C4-2B (cell line): ENCODE data around the gene APAF1.

Experiments used
- ZFX ChIP-seq: fragments of 450-650 bp; IDR thresholded peaks from 2 replicates; pipeline ENCODE4 v1.6.1; 2017
- TF ChIP-seq, protein P1 (sequence below): fragments of 450-650 bp; conservative IDR thresholded peaks from 2 replicates; pipeline ENCODE4 v1.5.1; 2017; ENCODE audit warnings: mild to moderate bottlenecking

DNA sequence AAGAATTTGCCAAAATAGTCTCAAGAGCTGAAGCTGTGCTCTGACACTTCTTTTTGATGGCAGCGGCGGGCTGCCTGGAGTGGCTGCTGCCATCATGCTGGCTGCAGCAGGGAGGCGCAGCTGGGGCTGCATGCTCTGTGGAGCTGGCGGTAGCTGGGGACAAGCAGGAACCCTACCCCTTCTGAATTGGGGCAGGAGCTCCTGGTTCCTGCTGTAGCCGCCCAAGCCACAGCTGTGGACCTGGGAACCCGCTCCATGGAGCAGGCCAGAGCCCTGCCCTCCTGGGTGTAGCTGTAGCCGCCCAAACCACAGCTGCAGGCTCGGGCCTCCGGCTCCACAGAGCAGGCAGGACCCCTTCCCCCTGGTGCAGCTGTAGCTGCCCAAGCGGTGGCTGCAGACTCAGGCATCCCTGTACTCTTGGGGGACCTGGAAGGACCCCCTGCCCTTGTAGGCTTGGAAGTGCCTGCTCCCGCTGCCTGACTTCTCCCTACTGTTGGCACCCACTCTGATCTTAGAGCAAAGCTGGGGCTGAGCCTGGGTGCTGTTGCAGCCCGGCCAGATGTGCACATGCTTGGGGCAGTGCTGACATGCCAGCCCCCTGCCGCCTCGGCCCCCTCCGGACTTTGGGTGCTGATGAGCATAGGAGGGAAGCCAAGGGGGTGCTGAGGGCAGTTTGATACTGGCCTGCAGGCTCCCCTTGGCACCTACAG, 33.3 kb downstream of the APAF1 start:
- TF ChIP-seq, protein P1, sequence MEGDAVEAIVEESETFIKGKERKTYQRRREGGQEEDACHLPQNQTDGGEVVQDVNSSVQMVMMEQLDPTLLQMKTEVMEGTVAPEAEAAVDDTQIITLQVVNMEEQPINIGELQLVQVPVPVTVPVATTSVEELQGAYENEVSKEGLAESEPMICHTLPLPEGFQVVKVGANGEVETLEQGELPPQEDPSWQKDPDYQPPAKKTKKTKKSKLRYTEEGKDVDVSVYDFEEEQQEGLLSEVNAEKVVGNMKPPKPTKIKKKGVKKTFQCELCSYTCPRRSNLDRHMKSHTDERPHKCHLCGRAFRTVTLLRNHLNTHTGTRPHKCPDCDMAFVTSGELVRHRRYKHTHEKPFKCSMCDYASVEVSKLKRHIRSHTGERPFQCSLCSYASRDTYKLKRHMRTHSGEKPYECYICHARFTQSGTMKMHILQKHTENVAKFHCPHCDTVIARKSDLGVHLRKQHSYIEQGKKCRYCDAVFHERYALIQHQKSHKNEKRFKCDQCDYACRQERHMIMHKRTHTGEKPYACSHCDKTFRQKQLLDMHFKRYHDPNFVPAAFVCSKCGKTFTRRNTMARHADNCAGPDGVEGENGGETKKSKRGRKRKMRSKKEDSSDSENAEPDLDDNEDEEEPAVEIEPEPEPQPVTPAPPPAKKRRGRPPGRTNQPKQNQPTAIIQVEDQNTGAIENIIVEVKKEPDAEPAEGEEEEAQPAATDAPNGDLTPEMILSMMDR: no peak
- TF ChIP-seq ZFX: no peak
